Measurements from ENCODE around the gene RBPJ. TPM values are rescaled to one million over a fixed set of nuclear protein-coding genes. Genes with fewer than 3 reads are reported as not detected.

Gene RBPJ
- total and polyA plus RNA-seq, 7 donors: 10.6 to 44.4 (median 28.8) TPM

DNA sequence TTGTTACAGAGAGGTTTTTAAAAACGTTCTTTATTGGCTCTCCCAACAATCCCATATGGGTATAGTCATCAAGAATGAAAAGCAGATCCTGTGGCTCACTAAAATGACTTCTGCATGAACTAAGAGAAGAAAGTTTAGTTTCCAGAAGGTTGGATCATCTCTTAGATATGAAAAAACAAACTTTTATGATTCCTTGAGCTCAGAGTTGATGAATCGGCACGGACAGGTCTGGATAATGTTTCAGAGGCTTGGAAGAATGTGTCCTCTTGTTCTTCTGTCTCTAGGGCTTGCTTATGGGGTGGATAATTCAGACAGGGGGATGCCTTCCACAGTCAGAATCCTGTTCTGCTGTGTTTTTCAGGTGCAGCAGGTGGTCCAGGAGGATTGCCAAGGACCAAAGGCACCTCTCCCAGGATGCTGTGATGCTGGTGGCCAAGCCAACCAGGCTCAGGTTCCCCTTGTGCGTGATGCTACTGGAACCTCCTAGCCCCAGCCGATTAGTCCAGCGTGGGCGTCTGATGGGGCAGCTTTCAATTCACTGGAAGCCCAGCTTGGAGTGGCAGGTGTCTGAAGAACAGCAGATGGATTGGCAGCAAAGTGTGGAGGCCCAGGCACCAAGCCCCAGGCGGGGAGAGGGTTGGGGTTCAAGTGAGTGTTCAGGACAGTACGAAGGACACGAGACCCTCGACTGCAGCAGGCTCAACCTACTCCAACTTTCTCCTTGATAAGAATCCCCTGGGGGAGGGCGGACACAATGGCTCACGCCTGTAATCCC is 139.1 kb downstream of the RBPJ start:
- no peak overlapping the region for H3K27ac ChIP-seq
- no peaks in the 10 kb centered on the region for H3K27me3 ChIP-seq (ENCODE audit: insufficient read depth in 3 of 3, low read length in 2 of 3)
- H3K4me3 ChIP-seq: no peak overlapping the region
- no peak for DNase-seq
- WGBS, 3 donors: 89 to 95% (median 93%) methylated on average over 13 of the region's 13 CpGs
- intact Hi-C loops (cut with DNase I): loop anchor here (2.0 to 10.0 kb wide), 4 partner anchors 255 to 552 kb away; no protein-coding TSS in a partner anchor
- no peaks in the 10 kb centered on the region for H3K4me1 ChIP-seq
- no peaks in the 10 kb centered on the region for H3K9me3 ChIP-seq
- ATAC-seq: no peak
- H3K36me3 ChIP-seq (ENCODE audit: insufficient read depth in 1 of 2, low read depth in 1 of 2): no peaks in the 10 kb centered on the region
- TF ChIP-seq, protein P1, sequence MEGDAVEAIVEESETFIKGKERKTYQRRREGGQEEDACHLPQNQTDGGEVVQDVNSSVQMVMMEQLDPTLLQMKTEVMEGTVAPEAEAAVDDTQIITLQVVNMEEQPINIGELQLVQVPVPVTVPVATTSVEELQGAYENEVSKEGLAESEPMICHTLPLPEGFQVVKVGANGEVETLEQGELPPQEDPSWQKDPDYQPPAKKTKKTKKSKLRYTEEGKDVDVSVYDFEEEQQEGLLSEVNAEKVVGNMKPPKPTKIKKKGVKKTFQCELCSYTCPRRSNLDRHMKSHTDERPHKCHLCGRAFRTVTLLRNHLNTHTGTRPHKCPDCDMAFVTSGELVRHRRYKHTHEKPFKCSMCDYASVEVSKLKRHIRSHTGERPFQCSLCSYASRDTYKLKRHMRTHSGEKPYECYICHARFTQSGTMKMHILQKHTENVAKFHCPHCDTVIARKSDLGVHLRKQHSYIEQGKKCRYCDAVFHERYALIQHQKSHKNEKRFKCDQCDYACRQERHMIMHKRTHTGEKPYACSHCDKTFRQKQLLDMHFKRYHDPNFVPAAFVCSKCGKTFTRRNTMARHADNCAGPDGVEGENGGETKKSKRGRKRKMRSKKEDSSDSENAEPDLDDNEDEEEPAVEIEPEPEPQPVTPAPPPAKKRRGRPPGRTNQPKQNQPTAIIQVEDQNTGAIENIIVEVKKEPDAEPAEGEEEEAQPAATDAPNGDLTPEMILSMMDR (IDR thresholded peaks at IDR 0.05): no peak

DNA sequence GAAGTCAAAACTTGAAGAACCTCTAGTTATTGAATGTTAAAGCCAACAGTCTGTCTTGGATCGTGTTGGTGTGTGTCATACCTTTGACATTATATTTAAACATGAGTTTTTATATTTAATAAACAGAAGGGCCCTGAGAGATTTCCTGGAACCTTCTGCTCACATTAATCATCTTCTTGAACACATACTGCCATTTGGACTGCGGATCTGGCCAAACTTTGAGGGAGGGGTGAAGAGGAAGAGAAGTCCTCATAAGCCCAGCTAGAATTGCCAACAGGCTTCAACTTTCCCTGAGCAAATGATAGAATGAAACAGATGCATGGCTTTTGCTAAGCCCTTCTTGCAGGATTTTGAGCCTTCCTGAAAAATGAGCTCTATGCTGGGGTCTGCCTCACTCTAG is 142.1 kb downstream of the RBPJ start:
- DNase-seq (no peak), ATAC-seq (no peak)
- Histone ChIP-seq H3K4me1 (no peaks in the 10 kb centered on the region), H3K27ac (no peak overlapping the region), H3K4me3 (no peak overlapping the region), H3K27me3 (ENCODE audit: insufficient read depth in 3 of 3, low read length in 2 of 3) (no peaks in the 10 kb centered on the region), H3K36me3 (ENCODE audit: insufficient read depth in 1 of 2, low read depth in 1 of 2) (no peaks in the 10 kb centered on the region), H3K9me3 (no peaks in the 10 kb centered on the region)
- TF ChIP-seq, protein P1 (IDR thresholded peaks at IDR 0.05): no peak
- 16 to 36% (median 19%) methylated on average over 2 of the region's 2 CpGs for WGBS, 3 donors
- intact Hi-C loops (cut with DNase I): loop anchor here in 1 of 2 donors (5.0 kb wide), 1 partner anchor 549 kb away; no protein-coding TSS in a partner anchor

DNA sequence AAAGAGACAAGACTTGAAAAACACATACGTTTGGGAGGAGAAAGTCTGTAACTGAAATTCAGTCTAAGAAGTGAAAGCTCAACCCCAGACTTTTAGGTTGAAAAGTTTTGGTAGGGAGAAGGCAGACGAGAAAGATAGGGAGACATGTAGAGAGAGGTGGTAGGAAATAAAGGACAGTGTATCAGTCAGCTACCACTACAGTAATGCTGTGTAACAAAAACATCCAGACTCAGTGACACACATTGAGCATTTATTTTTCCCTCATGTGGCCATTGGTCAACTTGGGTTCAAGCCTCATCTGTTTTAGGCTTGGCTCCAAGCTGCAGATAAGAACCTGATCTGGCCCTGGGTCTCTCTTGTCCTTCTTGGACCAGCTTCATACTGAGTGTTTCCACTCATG is 142.6 kb downstream of the RBPJ start:
- WGBS, 3 donors: 40 to 65% (median 55%) methylated on average over 2 of the region's 2 CpGs
- ATAC-seq: no peak
- TF ChIP-seq, protein P1 (IDR thresholded peaks at IDR 0.05): no peak
- Histone ChIP-seq H3K4me3 (no peak overlapping the region), H3K27ac (no peak overlapping the region), H3K9me3 (no peaks in the 10 kb centered on the region), H3K27me3 (ENCODE audit: insufficient read depth in 3 of 3, low read length in 2 of 3) (no peaks in the 10 kb centered on the region), H3K4me1 (no peaks in the 10 kb centered on the region), H3K36me3 (ENCODE audit: insufficient read depth in 1 of 2, low read depth in 1 of 2) (no peaks in the 10 kb centered on the region)
- intact Hi-C loops (cut with DNase I): loop anchor here in 1 of 2 donors (5.0 kb wide), 1 partner anchor 549 kb away; no protein-coding TSS in a partner anchor
- DNase-seq: no peak

DNA sequence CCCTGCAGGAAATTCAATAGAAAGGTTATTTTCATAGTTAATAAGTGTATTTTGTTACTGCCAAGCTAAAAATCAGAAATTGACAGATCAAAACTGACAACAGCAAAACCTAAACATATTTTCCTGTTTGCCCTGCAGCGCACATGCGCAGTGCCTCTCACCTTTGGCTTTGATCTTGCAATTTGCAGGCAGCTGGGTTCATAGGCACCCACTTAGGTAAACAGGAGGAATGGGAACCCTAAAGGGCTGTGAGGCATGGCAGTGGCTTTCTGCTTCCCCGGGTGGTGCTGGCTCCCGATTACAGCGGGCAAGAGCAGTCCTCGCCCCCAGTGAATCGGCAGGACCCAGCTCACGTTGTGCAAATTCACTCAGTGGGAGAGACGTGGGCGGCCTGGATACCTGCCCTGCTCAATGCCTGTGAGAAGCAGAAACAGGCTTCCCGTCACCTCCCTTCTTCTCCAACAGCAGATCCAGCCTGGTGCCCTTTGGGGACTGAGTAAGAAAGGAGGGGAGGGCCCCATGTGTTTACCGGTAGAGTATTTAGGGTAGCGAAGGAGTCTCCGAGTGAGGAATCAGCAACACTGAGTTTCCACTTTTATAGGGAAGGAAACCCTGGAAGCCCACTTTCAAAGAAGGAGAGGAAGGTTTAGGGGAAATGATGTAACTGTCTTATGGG is 143.7 kb downstream of the RBPJ start:
- intact Hi-C loops (cut with DNase I): loop anchor here in 1 of 2 donors (5.0 kb wide), 1 partner anchor 548 kb away; no protein-coding TSS in a partner anchor
- ATAC-seq: no peak
- WGBS, 3 donors: 94 to 98% (median 97%) methylated on average over 14 of the region's 14 CpGs

More for the DNA sequence above, 143.7 kb downstream of the RBPJ start:
- H3K36me3 ChIP-seq (ENCODE audit: insufficient read depth in 1 of 2, low read depth in 1 of 2): no peaks in the 10 kb centered on the region
- H3K27me3 ChIP-seq (ENCODE audit: insufficient read depth in 3 of 3, low read length in 2 of 3): no peaks in the 10 kb centered on the region
- H3K9me3 ChIP-seq: no peaks in the 10 kb centered on the region
- TF ChIP-seq, protein P1 (IDR thresholded peaks at IDR 0.05): no peak
- H3K4me3 ChIP-seq: no peak overlapping the region
- DNase-seq: no peak
- no peaks in the 10 kb centered on the region for H3K4me1 ChIP-seq
- H3K27ac ChIP-seq: no peak overlapping the region

Measured in psoas muscle (tissue), 8 donors.